NCI-H345 (cell line): ENCODE results near the gene LAPTM5.

Experiments used
- DNase-seq: peaks from one replicate; lab custom pipeline; 2025; lab: John Stamatoyannopoulos, UW

LAPTM5 gene

GRCh38 chr1:30742300-30742962 is 15.1 kb downstream of the LAPTM5 start:
- DNase-seq = no peak

- no peak for DNase-seq
These were observed 16.2 kb downstream of the LAPTM5 start for GRCh38 chr1:30741239-30741894.

GRCh38 chr1:30740251-30741238 is 17.0 kb downstream of the LAPTM5 start:
- no peak for DNase-seq

GRCh38 chr1:30739601-30740000 is 18.0 kb downstream of the LAPTM5 start:
- no peak for DNase-seq

- DNase-seq = no peak
These were observed 18.6 kb downstream of the LAPTM5 start for GRCh38 chr1:30738715-30739559.

- no peak for DNase-seq
These were observed 19.4 kb downstream of the LAPTM5 start for GRCh38 chr1:30738040-30738714.

- no peak for DNase-seq
These were observed 20.1 kb downstream of the LAPTM5 start for GRCh38 chr1:30737357-30738039.

GRCh38 chr1:30735668-30736498 is 21.7 kb downstream of the LAPTM5 start:
- DNase-seq = no peak

GRCh38 chr1:30735124-30735523 is 22.4 kb downstream of the LAPTM5 start:
- no peak for DNase-seq

GRCh38 chr1:30734580-30734979 is 23.0 kb downstream of the LAPTM5 start:
- no peak for DNase-seq

GRCh38 chr1:30734106-30734505 is 23.5 kb downstream of the LAPTM5 start:
- no peak for DNase-seq

- no peak for DNase-seq
These were observed 24.1 kb downstream of the LAPTM5 start for GRCh38 chr1:30733493-30733892.

GRCh38 chr1:30732277-30732996 is 25.1 kb downstream of the LAPTM5 start:
- DNase-seq = no peak

GRCh38 chr1:30731806-30732276 is 25.7 kb downstream of the LAPTM5 start:
- DNase-seq = no peak

GRCh38 chr1:30731109-30731805 is 26.3 kb downstream of the LAPTM5 start:
- DNase-seq = no peak

- DNase-seq = no peak
These were observed 27.0 kb downstream of the LAPTM5 start for GRCh38 chr1:30730346-30731108.

GRCh38 chr1:30729901-30730300 is 27.7 kb downstream of the LAPTM5 start:
- no peak for DNase-seq
